Activated T-helper 1 cell treated with anti-CD3 and anti-CD28 coated beads, Interleukin-12 subunit alpha, Interleukin-12 subunit beta, Interleukin-2, Interleukin-4 antibody, amounts not matched to agents 30 ng/mL and 10 ng/mL and 1 ng/mL, durations not matched to agents 14 hours and 24 hours and 36 hours (primary cell): Measurements from ENCODE around the gene SMCO2. TPM values are rescaled to one million over a fixed set of nuclear protein-coding genes. Genes with fewer than 3 reads are reported as not detected.

Experiments
- total RNA-seq: library from RNA; stranded (reverse); gene quantifications from 2 replicates; pipeline ENCODE4 v1.2.3, GENCODE V29; 2022

Gene SMCO2
- total RNA-seq, 1 donor from 2014 or later, result 0.99 TPM

Other genes with a start within 250 kb of the SMCO2 start
- gene STK38L, start 202.4 kb upstream of the SMCO2 start, total RNA-seq, result 20.5 and 23.3 TPM in 2 replicates
- gene BMAL2, start 113.9 kb upstream of the SMCO2 start, total RNA-seq, result 57.2 and 58.0 TPM in 2 replicates
- 53.8 and 55.7 TPM in 2 replicates for gene PPFIBP1, start 77.5 kb downstream of the SMCO2 start, total RNA-seq
- gene REP15, start 249.7 kb downstream of the SMCO2 start, total RNA-seq, result 1.4 and 1.6 TPM in 2 replicates